ENCODE data around the gene ROBO1.

ROBO1 gene

GRCh38 chr3:78823859-78824258 is 943.9 kb downstream of the ROBO1 start:
- no peak for DNase-seq

DNA sequence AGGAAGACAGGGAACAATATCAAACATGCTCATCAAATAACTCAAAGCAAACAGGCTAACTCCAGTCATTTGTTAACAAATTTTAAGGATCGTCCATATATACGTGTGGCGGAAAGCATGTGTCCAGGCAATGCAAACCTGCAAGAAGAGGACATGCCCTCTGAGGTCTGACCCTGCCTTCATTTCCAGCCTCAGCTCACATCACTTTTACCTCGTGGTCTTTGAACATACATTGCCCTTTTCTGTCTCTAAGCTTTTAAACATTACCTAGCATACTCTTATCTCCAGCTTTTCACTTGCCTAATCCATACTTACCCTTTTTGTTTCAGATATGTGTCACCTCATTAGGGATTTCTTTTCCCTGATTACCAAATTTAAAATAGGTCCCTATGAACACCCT is 944.4 kb downstream of the ROBO1 start:
- no peak for DNase-seq

DNA sequence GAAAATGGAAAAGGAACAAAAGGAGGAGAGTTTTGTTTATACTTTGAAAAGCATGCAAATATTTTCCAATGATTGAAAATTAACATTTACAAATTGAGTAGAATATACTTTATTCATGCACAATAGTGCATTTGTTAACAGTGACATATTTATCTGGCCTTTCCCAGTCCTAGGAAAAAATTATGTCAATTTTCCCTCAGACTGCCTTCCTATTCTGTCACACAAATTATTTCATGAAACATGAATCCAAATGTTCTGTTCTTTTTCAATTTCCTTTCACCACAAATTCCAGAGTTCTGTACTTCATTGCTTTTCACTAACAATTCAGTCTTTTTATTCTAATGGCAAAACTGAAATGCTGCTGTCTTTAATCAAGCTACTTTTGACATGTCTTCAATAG is 945.1 kb downstream of the ROBO1 start:
- DNase-seq: no peak

DNA sequence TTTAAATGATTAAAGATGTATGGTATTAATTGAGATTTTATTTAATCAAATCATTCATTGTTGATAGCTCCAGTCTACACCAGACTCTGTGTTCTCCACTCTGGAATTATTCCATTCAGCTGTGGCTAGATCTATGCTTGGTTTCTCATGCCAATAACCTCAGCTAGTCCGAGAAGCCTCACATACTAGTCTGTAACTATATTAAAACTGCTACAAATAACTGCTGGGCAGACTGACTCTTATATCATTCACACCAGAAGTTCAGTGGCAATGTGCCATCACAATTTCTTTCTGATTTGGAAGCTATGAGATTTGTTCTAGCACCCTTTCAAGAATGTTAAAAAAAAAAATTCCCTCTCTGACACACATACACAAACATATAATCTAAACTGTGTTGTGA is 947.3 kb downstream of the ROBO1 start:
- DNase-seq: no peak

- DNase-seq: no peak
These were observed 949.4 kb downstream of the ROBO1 start for GRCh38 chr3:78818161-78818985.

DNA sequence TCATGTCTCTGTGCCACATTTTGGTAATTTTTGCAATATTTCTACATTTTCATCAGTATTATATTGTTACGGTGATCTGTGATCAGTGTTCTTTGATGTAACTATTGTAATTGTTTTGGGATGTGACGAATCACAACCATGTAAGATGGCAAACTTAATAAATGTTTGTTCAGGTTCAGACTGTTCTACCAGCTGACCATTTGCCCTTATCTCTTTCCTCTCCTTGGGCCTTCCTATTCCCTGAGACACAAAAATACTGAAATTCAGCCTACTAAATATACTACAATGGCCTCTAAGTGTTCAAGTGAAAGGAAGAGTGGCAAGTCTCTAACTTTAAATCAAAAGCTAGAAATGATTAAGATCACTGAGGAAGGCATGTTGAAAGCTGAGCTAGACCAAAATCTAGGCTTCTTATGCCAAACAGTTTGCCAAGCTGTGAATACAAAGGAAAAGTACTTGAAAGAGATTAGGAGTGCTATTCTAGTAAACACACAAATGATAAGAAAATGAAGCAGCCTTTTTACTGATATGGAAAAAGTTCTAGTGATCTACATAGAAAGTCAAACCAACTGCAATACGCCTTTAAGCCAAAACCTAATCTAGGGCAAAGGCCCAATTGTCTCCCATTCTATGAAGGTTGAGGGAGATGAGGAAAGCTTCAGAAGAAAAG is 952.8 kb downstream of the ROBO1 start:
- DNase-seq: no peak

- DNase-seq: no peak
These were observed 955.6 kb downstream of the ROBO1 start for GRCh38 chr3:78812166-78812565.

DNA sequence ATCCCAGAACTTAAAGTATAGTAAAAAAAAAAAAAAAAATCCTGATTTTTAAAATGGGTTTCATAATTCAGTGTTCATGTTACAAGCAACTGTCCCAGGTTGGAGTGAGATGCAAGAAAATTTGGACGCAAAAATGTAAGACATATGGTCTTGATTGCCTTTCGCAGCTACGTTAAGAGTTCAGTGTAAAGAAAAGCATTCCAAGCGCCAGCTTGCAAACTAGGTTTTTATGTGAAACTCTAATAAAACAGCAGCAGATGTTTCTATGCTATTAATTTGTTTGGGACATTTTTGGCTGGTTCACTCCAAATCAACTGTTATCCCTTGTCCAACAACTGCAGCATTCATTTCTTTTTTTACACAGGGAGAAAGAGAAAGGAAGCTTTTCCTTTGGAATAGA is 957.8 kb downstream of the ROBO1 start:
- DNase-seq: no peak

GRCh38 chr3:78804251-78805037 is 963.4 kb downstream of the ROBO1 start:
- no peak for DNase-seq

- no peak for DNase-seq
These were observed 965.3 kb downstream of the ROBO1 start for GRCh38 chr3:78802562-78802930.

DNA sequence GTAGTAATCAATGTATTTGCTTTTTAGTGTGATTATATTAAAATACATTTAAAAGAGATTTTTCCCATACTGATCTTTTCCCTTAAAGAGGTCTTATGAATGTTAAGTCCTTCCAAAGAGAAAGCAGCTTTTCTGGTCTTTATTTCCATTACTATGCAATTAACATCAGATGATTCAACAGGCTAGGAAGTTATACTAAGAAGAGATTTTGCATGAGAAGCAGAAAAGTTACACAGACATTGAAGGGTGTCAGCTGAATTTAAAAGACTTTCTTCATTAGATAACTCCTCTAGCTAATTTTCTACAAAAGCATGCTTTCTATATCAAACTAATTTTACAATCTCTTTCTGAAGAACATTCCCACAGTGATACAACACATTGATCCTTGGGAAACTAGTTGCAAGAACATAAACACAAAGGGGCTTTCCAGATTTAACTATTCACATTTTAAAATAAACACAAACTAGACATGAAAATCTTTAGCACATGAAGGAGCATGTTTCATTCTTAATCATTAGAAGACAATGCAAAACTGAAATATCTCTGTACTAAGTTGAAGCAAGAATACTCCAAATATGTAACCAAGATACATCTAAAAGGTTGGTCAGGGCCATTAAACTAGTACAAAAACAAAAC is 965.8 kb downstream of the ROBO1 start:
- no peak for DNase-seq

DNA sequence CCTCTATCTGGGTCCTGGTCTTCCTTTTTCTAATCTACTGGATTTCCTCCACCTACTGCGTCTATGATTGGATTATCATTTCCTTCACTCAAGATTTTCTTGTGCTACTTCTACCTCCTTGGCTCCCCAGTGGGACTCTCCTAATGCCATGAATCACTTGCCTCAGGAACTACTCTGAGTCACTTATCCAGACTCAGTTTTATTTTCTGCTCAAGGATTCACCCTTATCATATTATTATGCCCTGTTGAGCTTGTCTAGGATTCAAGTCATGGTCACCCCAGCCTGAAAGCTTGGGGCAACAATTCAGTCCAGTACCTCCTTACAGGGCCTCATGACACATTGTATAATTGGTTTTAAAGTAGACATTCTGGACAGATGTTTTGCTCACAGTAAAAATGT is 968.1 kb downstream of the ROBO1 start:
- no peak for DNase-seq

DNA sequence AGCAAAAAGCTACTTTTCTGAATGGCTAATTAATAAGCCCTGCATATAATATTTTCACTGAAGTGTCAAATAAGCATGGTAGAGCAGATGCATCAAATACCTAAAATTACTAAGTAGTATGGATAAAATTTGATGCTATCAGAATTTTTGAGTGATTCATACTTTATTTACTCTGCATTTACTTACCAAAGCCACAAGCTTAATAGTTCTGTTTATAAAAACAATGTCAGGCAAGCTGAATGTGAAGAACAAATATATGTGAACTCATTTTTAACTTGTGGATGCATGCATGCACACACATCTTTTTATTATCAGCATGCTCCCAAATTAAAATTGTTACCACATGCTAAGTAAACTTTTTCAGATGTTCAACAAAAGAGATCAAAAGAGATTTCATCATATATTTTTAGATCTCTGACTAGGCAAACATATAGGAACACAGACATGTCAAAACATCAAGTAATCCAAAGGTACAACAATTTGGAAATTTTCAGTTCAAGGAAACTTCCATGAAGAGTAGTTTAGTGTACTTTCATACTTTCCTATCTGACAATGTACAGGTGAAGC is 969.4 kb downstream of the ROBO1 start:
- DNase-seq: no peak

DNA sequence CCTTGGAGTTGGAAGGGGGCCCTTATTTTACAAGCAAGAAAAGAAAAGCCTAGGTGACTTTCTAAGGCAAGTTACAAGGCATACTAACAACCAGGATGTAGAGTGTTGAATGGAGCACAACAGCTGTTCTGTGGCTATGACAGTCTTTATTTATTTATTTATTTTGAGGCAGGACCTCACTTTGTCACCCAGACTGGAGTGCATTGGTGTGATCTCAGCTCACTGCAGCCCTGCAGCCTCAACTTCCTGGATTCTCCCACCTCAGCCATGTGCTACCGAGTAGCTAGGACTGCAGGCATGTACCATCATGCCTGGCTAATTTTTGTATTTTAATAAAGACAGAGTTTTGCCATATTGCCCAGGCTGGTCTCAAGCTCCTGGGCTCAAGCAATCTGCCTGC is 973.4 kb downstream of the ROBO1 start:
- no peak for DNase-seq

DNA sequence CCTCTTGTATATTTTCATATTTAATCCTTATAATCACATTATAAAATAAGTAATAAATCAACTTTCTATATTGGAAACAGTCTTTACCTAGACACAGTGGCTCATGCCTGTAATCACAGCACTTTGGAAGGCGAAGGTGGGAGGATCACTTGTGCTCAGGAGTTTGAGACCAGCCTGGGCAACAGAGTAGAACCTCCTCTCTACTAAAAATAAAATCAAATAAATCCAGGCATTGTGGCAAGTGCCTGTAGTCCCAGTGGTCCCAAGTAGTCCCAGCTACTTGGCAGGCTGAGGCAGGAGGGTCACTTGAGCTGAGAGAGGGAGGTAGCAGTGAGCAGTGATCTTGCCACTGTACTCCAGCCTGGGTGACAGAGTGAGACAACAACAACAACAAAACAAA is 975.1 kb downstream of the ROBO1 start:
- DNase-seq: no peak

GRCh38 chr3:78792212-78792611 is 975.6 kb downstream of the ROBO1 start:
- DNase-seq: no peak

DNA sequence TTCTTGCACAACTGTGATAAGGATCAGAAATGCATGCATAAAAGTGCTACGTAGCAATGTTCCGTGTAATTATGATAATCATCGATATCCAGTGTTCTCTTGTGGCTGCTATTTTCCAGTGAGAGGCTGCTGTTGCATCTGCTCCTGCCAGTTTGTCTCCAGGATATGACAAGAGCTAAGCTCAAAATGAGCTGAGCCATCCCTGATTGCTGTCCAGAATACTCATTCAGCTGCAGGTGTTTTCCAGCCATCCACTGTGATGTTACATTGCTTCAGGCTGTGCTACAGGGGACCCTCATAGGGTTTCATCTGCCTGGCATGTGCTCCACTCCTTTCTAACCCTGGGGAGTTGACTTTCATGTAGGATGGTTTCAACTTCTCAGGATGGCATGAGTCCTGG is 976.0 kb downstream of the ROBO1 start:
- no peak for DNase-seq

- no peak for DNase-seq
These were observed 979.0 kb downstream of the ROBO1 start for GRCh38 chr3:78788839-78789238.

DNA sequence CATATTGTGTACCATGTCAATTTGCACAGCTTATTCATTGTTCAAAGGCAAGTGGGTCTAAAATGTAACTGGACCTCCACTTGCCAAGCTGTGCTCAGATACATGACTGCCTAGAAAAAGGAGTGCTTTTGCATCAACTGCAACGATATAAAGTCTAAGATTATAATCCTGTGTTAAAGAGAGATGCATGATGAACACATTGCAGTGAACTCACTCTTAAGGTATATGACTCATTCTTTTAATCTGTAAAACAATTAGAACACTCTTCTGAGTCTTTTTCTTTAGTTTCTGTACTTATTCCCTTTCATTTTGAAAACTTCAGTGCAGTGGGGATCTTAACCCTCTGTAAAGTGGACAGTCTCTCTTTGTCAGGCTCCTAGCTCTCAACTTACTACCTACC is 982.8 kb downstream of the ROBO1 start:
- DNase-seq: no peak

DNA sequence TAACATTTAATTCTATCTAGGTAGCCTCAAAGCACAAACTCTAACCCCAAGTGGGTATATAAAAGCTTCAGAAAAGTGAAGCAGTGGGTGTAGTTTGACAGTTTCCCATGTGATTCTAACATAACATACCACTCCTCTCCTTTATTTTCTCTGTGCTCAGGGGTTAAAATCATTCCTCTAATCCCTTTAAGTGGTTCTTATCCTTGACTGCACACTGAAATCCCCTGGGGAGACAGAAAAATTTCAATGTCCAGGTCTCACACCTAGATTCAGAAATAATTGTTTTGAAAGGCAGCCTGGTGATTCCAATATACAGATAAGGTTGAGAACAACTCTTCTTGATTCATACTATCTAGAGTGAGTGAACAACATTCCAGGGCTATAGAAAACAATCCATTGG is 986.4 kb downstream of the ROBO1 start:
- DNase-seq: no peak

DNA sequence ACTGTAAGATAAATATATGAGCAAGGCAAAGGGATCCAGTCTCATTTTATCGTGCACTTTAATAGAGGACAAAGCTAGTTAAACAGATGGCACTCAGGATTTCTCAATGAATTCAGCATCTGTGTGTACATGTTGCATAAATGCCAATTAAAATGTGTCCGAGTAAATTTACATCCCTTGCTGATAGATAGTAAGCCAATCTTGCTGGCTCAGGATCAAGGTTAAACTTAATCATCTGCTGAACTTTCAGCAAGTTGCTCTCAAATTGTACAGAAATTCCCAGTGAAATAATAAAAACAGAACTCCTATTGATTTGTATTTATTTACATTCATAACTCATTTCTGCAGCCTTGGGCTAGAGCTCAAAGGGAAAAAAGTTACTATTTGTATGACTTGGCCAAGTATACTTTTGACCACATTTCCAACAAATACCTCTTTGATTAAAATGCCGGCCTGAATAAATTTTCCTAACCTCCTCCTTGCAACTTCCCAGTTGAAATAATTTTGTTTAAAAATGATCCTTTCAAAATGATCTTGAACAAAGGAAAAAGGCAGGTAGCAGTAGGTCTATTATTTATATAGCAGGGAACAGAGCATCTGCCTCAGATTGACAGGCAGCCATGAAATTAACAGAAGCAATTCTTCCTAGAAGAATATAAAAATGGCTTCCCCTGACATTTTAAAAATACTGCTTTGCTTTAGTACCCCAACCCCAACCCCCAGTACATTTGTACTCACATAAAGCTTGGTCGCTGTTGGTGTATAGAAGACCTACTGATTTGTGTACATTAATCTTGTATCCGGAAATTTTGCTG is 1001.9 kb downstream of the ROBO1 start:
- no peak for DNase-seq

DNA sequence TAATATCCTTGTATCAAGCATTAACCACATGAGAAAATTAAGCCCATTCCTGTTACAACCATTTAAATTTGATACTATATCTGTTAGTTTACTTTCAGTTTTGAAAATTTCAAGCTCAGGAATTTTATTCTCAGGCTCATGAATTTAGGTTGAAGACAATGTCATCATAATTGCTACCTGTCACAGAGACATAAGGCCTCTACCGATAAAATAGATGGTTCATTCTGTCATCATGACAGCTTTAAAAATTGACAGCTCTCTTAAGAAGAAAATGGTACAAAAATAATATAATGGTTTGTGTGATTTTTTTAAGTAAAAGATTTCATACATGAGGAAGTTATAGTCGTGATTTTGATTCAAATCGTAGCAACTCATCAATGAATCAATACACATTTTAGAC is 1003.2 kb downstream of the ROBO1 start:
- no peak for DNase-seq

All from effector CD8-positive, alpha-beta T cell (primary cell).